ENCODE measurements around the gene PDZD4.
"Not testable (repeated sequence)": the region's sequence is repeated elsewhere in the genome, so short reads cannot be mapped to it uniquely, and the experiment has no call there.

Gene PDZD4

DNA sequence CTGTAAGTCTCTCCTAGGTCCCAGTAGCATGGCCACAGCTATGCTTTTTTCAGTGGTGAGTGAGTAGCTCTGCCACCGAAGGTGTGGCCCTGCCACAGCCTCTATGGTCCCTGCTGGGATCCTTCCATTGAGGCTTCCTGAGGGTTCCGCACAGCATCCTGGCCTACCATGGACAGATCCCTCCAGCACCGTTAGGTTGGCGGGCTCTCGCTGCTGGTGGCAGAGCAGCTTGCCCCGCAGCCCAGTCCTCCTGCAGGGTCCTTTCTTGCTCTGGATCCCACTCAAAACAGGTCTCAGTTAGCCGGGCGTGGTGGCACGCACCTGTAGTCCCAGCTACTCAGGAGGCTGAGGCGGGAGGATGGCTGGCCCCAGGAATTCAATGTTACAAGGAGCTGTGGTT lies 2.4 kb upstream of the PDZD4 start:
- DNase-seq, result no peak

DNA sequence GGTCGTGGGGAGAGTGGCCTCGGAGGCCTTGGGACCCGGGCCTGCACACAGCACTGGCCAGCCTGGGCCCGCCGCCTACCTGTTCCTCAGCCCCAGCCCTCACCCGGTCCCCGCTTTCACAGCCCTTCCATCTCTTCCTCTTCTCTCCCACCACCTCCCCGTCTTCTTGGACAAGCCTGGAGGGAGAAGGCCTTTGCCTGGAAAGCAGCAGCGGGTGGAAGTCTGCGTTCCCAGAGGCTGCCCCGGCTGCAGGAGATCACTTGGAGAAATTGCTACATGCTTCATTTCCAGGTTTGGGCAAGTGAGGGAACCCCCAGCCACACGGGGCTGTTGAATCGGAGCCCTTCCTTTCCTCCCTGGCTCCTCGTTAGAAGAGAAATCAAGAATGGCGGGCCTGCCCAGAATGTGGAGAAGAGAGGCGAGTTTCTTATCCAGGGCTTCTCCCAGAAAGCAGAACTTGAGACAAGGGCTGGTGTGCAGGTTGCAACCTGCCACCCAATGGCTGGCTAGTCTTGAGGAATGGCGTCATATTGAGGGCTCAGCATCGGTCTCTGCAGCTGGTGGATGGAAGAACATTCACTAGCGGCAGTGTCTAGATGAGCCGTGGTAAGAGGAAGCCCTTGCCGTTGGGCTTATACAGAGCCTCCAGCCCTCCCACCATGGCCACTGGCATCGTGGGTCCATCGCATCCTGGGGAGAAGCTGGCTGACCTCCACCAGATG lies 1.2 kb upstream of the PDZD4 start:
- no peak for DNase-seq

DNA sequence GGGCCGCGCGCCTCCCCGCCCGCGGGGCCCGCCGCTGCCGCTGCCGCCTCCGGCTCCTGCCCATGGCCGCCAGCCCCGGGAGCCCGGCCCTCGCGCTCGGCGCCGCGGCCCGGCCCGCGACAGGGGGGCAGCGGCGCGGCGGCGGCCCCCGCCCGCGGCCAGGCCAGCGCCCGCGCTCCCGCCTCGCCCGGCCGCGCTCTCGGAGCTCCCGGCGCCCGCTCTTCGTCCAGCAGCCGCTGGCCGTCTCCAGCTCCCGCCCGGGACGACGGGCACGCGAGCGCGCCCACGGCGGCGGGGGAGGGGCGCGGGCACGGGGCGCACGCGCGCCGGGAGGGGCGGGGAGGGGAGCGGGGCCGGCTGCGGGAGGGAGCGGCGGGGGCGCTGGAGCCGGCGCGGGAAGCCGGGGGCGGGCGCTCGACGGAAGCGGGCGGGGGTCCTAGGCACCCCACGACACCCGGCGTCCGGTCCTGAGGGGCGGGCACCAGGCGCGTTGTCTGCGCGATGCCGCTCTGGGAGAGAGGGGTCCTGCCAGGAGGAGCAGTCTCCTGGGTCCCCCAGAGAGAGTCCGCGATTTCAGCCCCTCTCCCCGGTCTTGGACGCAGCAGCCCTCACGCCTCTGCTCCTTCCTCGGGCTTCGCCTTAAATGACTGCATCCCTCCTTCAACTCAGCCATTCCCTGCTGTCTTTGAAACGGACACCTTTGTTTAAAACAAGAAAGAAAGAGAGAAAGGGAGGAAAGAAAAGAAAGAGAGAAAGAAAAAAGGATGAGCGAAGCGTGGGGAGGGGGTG lies 490 bp upstream of the PDZD4 start:
- no peak for DNase-seq

DNA sequence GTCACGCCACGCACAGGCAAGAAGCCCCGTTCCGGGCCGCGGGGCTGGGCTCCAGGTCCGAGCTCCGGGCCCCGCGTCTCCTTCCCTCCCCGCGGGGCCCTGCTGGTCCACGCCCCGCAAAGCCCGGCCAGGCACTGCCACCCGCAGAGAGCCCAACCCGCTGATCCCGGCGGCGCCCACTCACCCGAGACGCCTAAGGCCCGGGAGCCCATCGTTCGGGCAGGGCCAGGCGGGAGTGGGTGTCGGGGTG lies 870 bp downstream of the PDZD4 start:
- no peak for DNase-seq

DNA sequence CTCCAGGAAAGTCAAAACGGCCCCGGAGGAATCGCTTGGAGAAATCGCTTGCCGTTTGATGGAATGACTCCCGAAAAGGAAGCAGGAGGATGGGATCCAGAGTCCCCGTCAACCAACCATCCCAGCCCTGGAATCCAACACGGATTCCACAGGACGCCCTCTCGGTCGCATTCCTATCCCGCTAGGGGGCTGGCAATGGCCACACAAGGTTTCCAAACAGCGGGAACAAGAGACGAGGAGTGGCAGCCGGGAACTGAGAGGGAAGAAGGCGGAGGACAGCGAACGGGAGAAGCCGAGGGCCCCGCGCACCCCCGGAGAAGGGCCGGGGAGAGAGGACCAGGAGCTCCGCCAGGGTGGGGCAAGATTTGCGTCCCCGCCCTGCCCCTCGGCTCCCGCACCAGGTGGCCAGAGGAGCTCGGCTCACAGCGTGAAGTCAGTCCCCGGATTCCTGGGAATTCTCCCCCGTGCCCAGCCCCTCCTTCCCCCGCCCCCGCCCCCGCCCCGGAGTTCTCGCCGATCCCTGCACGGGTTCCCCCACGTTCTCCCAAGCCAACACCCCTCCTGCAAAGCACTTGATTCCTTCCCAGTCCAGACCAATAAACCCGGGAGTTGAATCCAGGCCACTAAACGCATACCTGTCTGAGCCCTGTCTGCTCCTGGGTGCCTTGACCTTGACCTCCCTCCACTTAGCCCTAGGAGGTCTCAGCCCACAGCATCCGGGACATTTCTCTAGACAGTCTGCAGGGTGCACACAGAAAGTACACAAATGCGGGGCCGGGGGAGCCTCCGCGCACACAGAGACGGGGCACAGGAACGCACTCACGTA lies 1.4 kb downstream of the PDZD4 start:
- no peak for DNase-seq

DNA sequence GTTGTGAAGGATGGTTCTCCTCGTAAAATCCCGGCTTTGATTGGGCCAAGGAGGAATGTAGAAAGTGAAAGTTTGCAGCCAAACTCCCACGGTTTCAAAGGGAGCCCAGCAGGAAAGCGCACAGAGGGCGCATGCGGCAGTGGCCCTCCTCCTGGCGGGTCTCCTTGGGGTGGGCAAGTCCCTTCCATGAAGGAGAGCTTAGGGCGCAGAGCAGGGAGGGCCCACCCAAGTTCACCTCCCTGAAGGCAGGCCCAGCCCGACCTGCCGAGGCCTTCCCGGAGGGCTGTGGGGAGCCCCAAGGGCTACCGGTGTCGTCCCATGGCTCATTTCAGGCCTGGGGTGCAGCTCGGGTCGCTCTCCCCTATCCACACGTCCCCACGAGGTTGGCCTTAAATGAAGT lies 2.0 kb downstream of the PDZD4 start:
- DNase-seq, result no peak

DNA sequence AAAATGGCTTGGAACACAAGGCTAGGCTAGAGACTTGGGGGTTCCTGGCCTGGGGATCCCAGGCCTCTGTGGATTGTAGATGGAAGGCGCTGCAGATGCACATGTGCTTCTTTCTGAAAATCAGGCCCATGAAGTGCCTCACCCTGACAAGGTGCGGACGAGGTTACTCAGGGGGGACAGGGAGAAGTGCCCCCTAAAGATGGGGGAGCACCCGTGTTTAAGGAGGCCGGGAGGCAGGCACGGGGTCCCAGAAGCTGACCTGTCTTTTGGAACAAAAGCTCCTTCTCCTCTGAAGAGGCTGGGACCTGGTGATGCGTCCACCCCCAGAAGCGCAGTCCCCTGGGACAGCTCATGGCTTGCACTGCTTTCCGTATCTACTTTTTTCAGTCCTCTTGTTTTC lies 2.4 kb downstream of the PDZD4 start:
- DNase-seq, result no peak

DNA sequence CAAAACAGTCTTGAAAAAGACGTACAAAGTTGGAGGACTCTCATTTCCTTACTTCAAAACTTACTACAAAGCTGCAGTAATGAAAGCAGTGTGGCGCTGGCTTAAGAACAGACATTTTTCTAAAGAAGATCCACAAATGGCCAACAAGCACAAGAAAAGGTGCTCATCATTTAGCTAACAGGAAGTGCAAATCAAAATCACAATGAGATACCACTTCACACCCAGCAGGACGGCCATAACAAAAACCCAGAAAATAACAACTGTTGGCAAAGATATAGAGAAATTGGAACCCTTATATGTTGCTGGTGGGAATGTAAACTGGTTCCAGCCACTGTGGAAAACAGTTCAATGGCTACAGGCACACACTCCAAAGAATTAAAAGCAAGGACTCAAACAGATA lies 3.3 kb downstream of the PDZD4 start:
- DNase-seq, result no peak

DNA sequence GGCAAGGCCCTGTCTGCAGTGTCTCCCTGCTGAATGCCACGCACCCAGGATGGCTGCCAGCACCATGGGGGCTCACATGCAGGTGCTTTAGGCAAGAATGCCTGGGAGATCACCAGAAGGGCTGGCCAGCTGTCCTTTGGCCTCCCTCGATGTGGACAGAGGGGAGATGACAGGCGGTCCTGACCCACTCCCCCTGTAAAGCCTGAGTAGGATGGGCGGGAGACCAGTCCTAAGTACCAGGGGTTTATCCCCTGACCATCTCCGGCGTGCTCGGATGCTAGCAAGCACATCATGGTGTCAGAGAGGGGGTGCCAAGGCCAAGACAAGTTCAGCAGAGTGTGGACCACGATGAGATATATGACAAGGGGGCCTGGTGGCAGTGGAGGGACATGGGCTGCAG lies 5.3 kb downstream of the PDZD4 start:
- no peak for DNase-seq

DNA sequence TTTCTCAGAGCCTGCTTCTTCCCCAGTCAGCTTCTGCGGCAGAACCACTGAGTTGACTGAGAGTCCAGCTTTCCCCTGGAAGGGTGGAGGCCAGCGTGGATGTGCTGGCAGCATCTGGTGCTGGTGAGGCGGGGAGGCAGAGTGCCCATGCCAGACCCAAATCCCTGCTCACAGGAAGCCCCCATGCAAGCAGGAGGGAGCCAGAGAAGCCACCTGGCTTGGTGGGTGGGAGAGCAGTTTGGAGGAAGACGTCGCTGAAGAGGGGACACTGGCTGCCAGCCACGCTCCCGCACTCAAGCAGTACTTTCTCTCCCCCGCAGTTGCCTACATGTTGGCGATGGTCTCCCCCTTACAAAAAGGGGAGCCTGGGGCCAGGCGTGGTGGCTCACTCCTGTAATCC lies 6.0 kb downstream of the PDZD4 start:
- DNase-seq, result no peak

DNA sequence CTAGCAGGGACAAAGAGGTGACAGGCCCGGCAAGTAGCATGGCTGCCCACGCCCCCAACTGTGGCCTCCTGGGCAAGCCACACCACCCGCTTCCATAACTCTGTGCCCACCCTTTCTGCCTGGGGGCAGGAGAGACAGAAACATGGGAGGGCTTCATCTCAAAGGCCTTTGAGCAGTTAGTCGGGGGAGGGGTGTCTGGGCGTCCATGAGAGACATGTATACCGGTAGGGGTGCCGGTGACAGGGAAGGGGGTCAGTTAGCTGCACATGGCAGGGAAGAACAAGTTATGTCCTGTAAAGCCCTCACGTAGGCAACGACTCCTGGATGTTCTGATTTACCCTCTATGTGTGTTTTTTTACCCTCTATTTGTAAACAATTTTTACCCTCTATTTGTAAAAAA lies 9.3 kb downstream of the PDZD4 start:
- no peak for DNase-seq

DNA sequence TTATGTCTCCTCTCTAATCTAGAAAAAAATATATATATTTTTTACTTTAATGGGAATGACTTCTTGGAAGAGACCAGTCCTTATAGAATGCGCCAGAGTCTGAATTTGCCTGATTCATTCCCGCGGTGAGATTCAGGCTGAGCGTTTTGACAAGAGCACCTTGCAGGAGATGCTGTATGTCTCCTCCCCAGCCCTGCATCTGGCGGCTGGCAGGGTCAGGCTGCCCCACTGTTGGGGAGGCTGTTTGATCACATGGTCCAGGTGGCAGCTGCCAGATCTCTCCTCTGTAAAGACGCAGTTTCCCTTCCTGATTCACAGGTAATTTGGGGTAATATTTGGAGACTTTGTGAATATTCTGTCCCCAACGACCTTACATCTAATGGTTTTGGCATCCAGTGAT lies 9.7 kb downstream of the PDZD4 start:
- DNase-seq, result no peak

DNA sequence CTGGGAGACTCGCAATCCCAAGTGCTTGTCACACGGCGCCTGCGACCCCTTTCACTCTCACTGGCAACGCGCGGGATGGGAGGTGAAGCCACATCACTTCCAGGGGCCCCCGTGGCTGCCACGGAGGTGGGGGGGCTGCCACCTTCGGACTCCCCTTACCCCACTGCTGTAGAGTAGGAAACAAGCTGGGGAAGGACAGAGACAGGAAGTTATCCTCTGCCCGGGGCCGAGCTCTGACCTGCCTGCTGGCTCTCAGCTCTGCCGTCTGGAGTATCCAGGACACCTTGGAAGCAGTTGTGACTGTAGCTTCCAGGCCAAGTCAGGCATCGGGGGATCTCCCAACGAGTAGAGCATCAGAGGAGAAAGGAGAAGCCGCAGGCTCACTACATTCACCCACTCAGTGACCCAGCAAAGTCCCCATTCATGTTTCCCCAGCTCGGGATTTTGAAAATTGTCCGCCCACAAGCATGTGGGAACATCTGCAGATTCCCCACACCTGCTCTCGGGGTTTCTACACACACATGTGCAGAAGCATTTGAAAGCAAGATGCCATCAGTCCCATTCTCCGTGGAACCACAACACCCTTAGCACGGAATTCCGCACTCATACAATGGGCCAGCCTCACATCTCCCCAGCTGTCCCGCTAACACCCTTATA lies 10.8 kb downstream of the PDZD4 start:
- DNase-seq, result no peak

DNA sequence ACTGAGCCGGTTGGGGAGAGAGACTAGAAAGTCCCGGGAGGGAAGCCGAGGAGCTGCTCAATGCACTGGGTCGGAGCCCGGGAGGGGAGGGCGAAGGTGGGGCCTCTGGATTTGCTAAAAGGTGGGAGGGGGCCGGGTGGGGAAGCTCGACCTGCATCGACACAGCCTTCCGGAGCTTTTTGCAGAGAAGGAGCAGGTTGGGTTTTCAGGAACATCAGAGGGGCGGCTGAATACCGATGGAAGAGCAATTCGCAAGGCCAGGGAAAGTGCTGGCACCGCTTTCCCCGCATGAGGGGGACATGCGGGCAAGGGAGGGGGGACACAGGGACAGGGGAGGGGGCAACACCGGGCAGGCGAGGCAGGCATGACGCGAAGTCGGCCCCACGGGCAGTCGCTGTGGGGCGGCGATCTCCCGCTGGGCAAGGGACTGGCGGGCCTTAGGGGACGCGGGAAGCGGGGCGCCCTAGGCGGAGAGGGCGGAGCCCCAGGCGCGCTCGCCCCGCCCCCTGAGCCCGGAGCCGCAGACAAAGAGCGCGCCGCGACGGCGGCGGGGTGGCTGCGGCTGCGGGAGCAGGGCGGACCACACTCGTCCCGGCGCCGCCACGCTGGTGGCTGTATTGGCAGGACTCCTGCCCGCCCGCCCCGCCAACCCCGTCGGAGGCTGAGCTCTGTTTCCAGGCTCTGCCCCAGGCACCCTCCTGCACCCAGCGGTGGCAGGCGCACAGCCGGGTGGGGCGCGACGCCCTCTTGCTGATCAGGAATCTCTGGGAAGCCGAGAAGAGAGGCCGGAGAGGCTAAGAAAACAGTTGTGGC lies 11.6 kb downstream of the PDZD4 start:
- DNase-seq, result no peak

DNA sequence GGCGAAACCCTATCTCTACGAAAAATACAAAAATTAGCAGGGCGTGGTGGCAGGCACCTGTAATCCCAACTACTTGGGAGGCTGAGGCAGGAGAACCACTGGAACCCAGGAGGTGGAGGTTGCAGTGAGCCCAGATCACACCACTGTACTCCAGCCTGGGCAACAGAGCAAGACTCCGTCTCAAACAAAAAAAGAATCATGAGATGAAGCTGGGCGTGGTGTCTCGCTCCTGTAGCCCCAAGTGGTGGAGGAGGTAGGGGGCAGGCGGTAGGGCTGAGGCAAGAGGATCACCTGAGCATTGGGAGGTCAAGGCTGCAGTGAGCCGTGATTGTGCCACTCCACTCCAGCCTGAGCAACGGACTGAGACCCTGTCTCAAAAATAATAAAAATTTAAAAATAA lies 12.3 kb downstream of the PDZD4 start:
- DNase-seq, result not testable (repeated sequence)

DNA sequence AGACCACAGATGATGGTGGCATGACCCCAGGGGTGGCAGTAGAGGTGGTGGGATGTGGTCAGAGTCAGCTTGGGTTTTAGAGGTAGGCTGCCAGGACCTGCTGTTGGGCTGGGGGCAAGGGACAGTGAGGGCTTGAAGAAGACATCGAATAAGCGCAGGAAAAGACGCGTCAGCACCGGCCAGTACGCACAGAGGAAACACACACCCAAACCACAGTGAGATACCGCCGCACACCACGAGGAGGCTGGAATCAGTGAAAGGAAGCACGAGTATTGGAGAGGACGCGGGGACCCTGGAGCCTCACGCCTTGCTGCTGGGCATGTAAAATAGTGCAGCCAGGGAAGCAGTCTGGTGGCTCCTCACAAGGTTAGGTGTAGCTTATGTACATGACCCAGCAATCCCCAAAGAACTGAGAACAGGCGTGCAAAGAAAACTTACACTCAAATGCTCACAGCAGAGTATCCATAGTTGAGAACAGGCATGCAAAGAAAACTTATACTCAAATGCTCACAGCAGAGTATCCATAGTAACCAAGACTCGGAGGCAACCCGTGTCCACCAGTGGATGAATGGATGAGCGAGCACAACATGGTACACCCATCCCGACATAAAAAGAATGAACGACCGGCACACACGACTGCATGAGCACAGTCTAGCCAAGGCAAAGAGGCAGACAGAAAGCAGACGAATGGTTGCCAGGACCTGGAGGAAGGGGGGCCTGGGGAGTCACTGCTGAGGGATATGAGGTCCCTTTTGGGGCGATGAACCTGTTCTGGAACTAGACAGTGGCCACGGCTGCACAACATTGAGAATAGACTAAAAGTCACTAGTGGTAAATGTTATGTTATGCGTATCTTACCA lies 13.3 kb downstream of the PDZD4 start:
- DNase-seq, result no peak

DNA sequence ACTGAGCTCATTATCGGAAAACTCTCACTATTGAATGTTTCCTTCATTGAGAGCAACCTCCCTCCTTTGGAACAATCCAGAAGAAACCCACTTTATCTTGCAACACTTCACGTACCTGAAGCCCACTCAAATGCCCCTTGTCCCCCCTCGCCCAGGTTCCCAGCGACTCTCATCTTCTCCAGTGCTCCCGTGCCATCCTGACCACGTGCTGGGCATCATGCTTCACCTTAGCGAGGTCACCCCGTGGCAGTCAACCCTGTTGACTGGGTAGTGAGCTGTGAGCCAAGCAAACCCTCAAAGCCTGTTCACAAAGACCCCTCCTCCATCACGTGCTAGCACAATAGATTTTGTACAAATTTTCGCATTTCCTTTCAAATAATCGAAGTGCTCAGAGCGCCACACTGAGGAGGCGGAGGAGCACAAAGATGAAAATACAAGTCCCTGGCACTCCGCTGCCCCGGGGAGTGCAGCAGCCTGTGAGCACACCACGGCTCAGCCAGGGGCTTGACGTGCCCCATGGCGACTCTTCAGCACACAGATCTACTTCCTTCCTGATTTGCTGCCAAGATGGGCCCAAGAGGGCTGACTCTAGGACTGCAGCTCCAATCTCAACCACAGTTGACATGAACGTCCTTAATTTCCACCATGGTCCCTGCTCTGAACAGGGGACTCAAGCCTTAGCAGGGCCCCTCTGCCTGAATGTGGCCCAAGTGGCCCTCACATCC lies 15.6 kb downstream of the PDZD4 start:
- no peak for DNase-seq

DNA sequence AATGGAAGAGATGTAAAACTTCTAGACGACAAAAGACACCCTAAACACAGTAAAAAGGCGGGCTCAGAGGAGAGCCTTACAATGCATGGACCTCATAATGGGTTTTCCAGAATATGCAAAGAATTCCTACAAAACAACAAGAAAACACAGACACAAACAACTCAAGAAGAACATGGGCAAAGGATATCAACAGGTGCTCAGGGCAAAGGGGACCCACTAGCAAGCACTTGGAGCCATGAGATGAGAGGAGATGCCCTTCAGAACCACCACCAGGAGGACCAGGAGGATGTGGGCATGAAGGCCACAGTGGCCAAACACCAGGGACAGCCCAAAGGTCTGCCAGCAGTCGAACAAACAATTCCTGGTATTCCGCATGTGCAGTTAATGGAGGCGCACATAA lies 17.2 kb downstream of the PDZD4 start:
- no peak for DNase-seq

DNA sequence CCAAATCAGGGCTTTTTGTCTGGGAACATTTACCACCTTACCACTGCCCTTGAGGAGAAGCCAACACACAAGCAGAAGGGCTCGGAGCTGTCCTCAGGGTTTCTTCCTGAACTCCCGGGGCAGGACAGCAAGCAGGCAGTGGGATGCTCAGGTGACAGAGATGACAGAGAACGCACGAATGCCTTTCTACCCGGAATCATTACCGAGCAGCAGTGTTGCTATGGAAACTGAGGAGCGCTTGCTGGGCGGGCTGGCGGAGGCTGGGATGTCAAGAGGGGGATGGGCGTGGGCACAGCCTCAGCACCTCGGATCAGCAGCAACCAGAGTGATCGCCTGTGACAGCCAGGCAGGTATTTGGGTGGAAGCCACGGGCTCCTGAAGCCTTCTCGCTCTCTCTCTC lies 18.1 kb downstream of the PDZD4 start:
- no peak for DNase-seq

DNA sequence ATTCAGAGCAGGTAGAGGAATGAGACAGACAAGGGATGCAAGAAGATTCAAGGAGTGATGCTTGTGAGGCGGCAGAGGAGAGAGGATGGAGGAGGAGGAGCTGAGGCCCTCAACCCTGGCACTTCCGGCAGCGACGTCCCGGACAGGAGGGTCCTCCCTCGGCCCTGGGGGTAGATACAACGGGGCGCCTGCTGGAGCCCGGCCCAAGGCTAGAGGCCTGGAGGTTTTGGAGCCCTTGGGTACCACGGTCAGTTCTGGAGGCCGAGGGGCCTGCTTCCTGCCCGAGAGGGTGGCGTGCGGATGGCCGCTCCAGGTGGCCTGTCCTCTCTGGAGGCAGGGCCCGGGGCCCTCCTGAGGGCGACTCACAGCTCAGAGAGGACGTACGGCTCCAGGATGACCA lies 22.4 kb downstream of the PDZD4 start:
- no peak for DNase-seq

DNA sequence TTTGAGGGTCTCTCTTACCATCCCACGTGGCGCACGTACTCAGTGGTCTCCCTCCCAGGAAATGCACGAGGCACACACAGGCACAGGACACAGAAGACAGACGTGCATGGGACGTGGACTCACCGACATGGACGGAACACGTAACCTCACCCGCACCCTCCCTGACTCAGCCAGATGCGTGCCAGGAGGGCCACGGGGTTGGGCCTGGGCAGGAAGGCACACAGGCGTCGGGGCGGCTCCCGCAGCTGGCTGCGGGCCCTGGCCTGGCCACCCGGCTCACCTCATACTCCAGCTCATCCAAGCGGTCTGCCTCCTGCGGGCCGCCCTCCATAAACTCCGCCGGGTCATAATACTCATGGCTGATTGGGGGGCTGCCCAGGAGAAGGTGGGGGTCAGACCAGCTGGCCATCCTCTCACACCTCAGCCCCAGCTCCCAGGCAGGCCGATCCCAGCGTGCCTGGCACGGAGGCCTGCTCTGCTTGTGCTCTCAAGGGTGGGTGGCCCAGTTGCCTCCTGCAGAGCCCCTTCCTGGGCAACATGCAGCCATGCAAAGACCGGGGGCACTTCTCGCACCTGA lies 23.3 kb downstream of the PDZD4 start:
- DNase-seq, result no peak

Measured in NCI-H510A treated with DMSO at 0.1 percent for 48 hours (cell line).